Measurements from ENCODE around the gene BPTF.

The BPTF gene

GRCh38 chr17:67829331-67829730, 4.0 kb downstream of the BPTF start:
- no peak overlapping the region for H3K4me2 ChIP-seq (ENCODE audit: low read length)
- no peak for TF ChIP-seq CTCF (IDR thresholded peaks at IDR 0.05)
- H3K9ac ChIP-seq = no peak overlapping the region
- peaks cover 51% of the 10 kb centered on the region for H3K79me2 ChIP-seq
- no peak overlapping the region for H2AFZ ChIP-seq
- H3K4me3 ChIP-seq (ENCODE audit: low read depth, low read length) = no peak overlapping the region
- H3K9me3 ChIP-seq (ENCODE audit: control insufficient read depth, low read length) = no peaks in the 10 kb centered on the region
- H3K36me3 ChIP-seq (ENCODE audit: control insufficient read depth, insufficient read depth, low read length) = no peaks in the 10 kb centered on the region
- H3K4me1 ChIP-seq = peaks cover 4% of the 10 kb centered on the region
- H3K27me3 ChIP-seq (ENCODE audit: control insufficient read depth, insufficient read depth, low read length) = no peaks in the 10 kb centered on the region
- H3K27ac ChIP-seq = no peak overlapping the region

GRCh38 chr17:67830440-67830839, 5.1 kb downstream of the BPTF start:
- Histone ChIP-seq H3K27ac (no peak overlapping the region), H3K9ac (no peak overlapping the region), H3K36me3 (ENCODE audit: control insufficient read depth, insufficient read depth, low read length) (no peaks in the 10 kb centered on the region), H3K4me2 (ENCODE audit: low read length) (no peak overlapping the region), H3K79me2 (peaks cover 61% of the 10 kb centered on the region), H2AFZ (no peak overlapping the region), H3K4me3 (ENCODE audit: low read depth, low read length) (no peak overlapping the region), H3K27me3 (ENCODE audit: control insufficient read depth, insufficient read depth, low read length) (no peaks in the 10 kb centered on the region), H3K9me3 (ENCODE audit: control insufficient read depth, low read length) (no peaks in the 10 kb centered on the region), H3K4me1 (peaks cover 4% of the 10 kb centered on the region)
- TF ChIP-seq CTCF (IDR thresholded peaks at IDR 0.05) = no peak

GRCh38 chr17:67831268-67831667, 6.0 kb downstream of the BPTF start:
- H3K4me3 ChIP-seq (ENCODE audit: low read depth, low read length) = no peak overlapping the region
- H3K9me3 ChIP-seq (ENCODE audit: control insufficient read depth, low read length) = no peaks in the 10 kb centered on the region
- no peak overlapping the region for H2AFZ ChIP-seq
- no peaks in the 10 kb centered on the region for H3K27me3 ChIP-seq (ENCODE audit: control insufficient read depth, insufficient read depth, low read length)
- H3K36me3 ChIP-seq (ENCODE audit: control insufficient read depth, insufficient read depth, low read length) = no peaks in the 10 kb centered on the region
- H3K4me2 ChIP-seq (ENCODE audit: low read length) = no peak overlapping the region
- no peak overlapping the region for H3K9ac ChIP-seq
- H3K79me2 ChIP-seq = peaks cover 65% of the 10 kb centered on the region
- H3K4me1 ChIP-seq = peaks cover 4% of the 10 kb centered on the region
- no peak for TF ChIP-seq CTCF (IDR thresholded peaks at IDR 0.05)
- H3K27ac ChIP-seq = no peak overlapping the region

GRCh38 chr17:67833134-67833533, 7.8 kb downstream of the BPTF start:
- Histone ChIP-seq H3K9ac (no peak overlapping the region), H3K4me3 (ENCODE audit: low read depth, low read length) (no peak overlapping the region), H3K79me2 (peaks cover 66% of the 10 kb centered on the region), H3K27me3 (ENCODE audit: control insufficient read depth, insufficient read depth, low read length) (no peaks in the 10 kb centered on the region), H3K27ac (no peak overlapping the region), H3K9me3 (ENCODE audit: control insufficient read depth, low read length) (no peaks in the 10 kb centered on the region), H3K36me3 (ENCODE audit: control insufficient read depth, insufficient read depth, low read length) (no peaks in the 10 kb centered on the region), H2AFZ (no peak overlapping the region), H3K4me1 (peaks cover 4% of the 10 kb centered on the region), H3K4me2 (ENCODE audit: low read length) (no peak overlapping the region)
- no peak for TF ChIP-seq CTCF (IDR thresholded peaks at IDR 0.05)

GRCh38 chr17:67833946-67834631, 8.8 kb downstream of the BPTF start:
- Histone ChIP-seq H3K4me1 (no peaks in the 10 kb centered on the region), H3K36me3 (ENCODE audit: control insufficient read depth, insufficient read depth, low read length) (no peaks in the 10 kb centered on the region), H3K27ac (no peak overlapping the region), H3K9ac (no peak overlapping the region), H2AFZ (no peak overlapping the region), H3K27me3 (ENCODE audit: control insufficient read depth, insufficient read depth, low read length) (no peaks in the 10 kb centered on the region), H3K9me3 (ENCODE audit: control insufficient read depth, low read length) (no peaks in the 10 kb centered on the region), H3K4me2 (ENCODE audit: low read length) (no peak overlapping the region), H3K4me3 (ENCODE audit: low read depth, low read length) (no peak overlapping the region), H3K79me2 (peaks cover 62% of the 10 kb centered on the region)
- no peak for TF ChIP-seq CTCF (IDR thresholded peaks at IDR 0.05)

Data from parathyroid adenoma (tissue), 2 donors.